Cardiac muscle cell (in vitro differentiated cells and primary cell): ENCODE measurements around the gene BTBD8. TPM values are rescaled to one million over a fixed set of nuclear protein-coding genes. Genes with fewer than 3 reads are reported as not detected.

Source experiments
- DNase-seq, 2 donors: peaks; one replicate each; pipeline versions ENCODE4 v3.0.0 to v3.0.0-alpha.2; 2010 to 2017; ENCODE audit warnings: low read depth in 1 of 2, low spot score in 1 of 2
- H3K27ac ChIP-seq: fragments of 200-600 bp; sonication (generic); 2 replicates; pipeline ENCODE4 v1.5.1; 2016
- H3K27me3 ChIP-seq: fragments of 200-600 bp; sonication (generic); 2 replicates; pipeline ENCODE4 v1.6.0; 2016; ENCODE audit warnings: control low read depth
- H3K36me3 ChIP-seq: fragments of 200-600 bp; sonication (generic); 2 replicates; pipeline ENCODE4 v1.5.1; 2016; ENCODE audit warnings: control low read depth
- H3K4me1 ChIP-seq: fragments of 200-600 bp; sonication (generic); 2 replicates; pipeline ENCODE4 v1.8.1; 2017; ENCODE audit warnings: low read depth, mild to moderate bottlenecking, mixed run types
- H3K4me3 ChIP-seq: fragments of 200-600 bp; sonication (generic); 2 replicates; pipeline ENCODE4 v1.5.1; 2016; ENCODE audit warnings: mild to moderate bottlenecking
- H3K9me3 ChIP-seq: fragments of 200-600 bp; sonication (generic); 2 replicates; pipeline ENCODE4 v1.5.1; 2017; ENCODE audit warnings: low read depth, mild to moderate bottlenecking, control low read depth
- polyA plus RNA-seq: library from polyadenylated mRNA; unstranded; fragments of >200 nt; fragmentation: Nextera tagmentation; extraction: Ambion mirVana; gene quantifications from 2 replicates; pipeline ENCODE4 v1.2.1, GENCODE V29; 2016
- total RNA-seq: library from RNA; depleted of rRNA; stranded (reverse); fragments of >200 nt; gene quantifications from 2 replicates; pipeline ENCODE4 v1.2.3, GENCODE V29; 2016
- TF ChIP-seq, protein P1 (sequence below): IDR thresholded peaks from 2 replicates; pipeline ENCODE4 v1.5.1; 2012; ENCODE audit warnings: low read depth, mild to moderate bottlenecking, low read length

BTBD8 gene
- total and polyA plus RNA-seq, 2 experiments from 2014 or later: 3.1 to 6.6 TPM

DNA sequence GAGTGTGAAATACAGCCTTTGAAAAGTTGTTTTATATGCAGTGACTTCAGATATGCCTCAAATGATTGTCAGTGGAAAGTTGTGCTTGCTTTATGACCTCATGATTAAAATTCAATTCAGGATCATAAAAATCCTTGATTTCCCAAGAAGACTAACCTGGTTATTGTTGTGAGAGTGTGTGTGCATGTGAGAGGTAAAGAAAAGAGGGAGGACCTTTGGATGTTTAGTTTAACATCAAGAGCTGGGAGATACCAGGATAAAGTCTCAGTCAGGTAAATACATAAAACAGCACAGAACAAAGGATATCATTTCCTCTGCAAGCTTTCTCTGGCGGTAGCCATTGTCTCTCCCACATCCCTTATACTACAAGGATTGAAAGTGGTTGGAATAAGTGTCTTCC lies 14.4 kb downstream of the BTBD8 start:
- Histone ChIP-seq H3K36me3 (no peaks in the 10 kb centered on the region), H3K4me3 (no peak overlapping the region), H3K27ac (no peak overlapping the region), H3K4me1 (no peaks in the 10 kb centered on the region), H3K27me3 (no peaks in the 10 kb centered on the region), H3K9me3 (no peaks in the 10 kb centered on the region)
- TF ChIP-seq, protein P1, sequence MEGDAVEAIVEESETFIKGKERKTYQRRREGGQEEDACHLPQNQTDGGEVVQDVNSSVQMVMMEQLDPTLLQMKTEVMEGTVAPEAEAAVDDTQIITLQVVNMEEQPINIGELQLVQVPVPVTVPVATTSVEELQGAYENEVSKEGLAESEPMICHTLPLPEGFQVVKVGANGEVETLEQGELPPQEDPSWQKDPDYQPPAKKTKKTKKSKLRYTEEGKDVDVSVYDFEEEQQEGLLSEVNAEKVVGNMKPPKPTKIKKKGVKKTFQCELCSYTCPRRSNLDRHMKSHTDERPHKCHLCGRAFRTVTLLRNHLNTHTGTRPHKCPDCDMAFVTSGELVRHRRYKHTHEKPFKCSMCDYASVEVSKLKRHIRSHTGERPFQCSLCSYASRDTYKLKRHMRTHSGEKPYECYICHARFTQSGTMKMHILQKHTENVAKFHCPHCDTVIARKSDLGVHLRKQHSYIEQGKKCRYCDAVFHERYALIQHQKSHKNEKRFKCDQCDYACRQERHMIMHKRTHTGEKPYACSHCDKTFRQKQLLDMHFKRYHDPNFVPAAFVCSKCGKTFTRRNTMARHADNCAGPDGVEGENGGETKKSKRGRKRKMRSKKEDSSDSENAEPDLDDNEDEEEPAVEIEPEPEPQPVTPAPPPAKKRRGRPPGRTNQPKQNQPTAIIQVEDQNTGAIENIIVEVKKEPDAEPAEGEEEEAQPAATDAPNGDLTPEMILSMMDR: no peak
- no peak for DNase-seq

DNA sequence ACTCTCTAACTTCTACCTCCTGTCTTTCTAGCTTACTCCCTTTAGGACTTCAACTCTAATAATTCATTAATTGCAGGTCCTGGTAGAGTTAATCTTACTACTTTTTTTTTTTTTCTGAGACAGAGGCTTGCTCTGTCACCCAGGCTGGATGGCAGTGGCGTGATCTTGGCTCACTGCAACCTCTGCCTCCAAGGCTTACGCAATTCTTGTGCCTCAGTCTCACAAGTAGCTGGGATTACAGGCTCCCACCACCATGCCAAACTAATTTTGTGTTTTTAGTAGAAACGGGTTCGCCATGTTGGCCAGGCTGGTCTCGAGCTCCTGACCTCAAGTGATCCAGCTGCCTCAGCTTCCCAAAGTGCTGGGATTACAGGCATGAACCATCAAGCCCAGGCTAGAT lies 15.7 kb downstream of the BTBD8 start:
- Histone ChIP-seq H3K9me3 (no peaks in the 10 kb centered on the region), H3K4me1 (no peaks in the 10 kb centered on the region), H3K27ac (no peak overlapping the region), H3K4me3 (no peak overlapping the region), H3K36me3 (no peaks in the 10 kb centered on the region), H3K27me3 (no peaks in the 10 kb centered on the region)
- TF ChIP-seq, protein P1: no peak
- no peak for DNase-seq

DNA sequence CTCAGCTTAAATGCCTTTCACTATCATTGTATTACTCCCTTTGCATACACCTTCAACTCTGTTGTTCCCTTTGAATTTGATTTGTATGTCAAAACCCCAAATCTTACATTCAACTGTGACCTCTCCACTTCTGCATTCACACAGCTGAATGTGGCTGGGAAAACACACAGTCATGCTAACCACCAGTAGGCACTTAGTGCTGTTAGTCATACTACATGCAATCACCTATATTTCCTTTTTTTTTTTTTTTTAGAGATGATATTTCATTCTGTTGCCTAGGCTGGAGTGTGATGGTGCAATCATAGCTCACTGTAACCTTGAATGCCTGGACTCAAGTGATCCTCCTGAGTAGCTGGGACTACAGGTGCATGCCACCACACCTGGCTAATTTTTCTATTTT lies 16.2 kb downstream of the BTBD8 start:
- Histone ChIP-seq H3K36me3 (no peaks in the 10 kb centered on the region), H3K27ac (no peak overlapping the region), H3K4me1 (no peaks in the 10 kb centered on the region), H3K27me3 (no peaks in the 10 kb centered on the region), H3K9me3 (no peaks in the 10 kb centered on the region), H3K4me3 (no peak overlapping the region)
- no peak for DNase-seq
- TF ChIP-seq, protein P1: no peak

DNA sequence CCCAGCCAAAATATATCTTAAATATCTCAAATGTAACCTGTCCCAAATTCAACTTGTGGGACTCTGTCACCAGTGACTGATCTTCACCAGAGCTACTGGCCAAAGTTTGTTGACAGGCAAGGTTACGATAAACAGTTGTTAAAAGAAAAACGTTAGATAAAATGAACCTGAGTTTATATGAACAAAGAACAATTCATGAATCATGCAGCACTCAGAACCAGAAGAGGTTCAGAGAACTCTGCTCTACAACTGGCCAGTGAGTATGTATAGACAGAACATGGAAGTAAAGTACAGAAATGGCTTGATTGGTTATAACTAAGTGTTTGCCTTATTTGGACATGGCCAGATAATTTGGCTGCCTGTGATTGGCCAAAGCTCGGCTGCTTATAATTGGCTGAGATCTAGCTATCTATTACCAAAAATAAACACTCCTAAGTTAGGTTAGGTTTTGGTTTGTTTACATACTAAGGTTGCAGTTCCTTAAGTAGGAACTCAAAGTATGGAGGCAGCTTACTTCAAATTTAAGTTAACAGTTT lies 25.5 kb downstream of the BTBD8 start:
- Histone ChIP-seq H3K9me3 (no peaks in the 10 kb centered on the region), H3K4me1 (no peaks in the 10 kb centered on the region), H3K27me3 (no peaks in the 10 kb centered on the region), H3K36me3 (peaks cover 3% of the 10 kb centered on the region), H3K4me3 (no peak overlapping the region), H3K27ac (no peak overlapping the region)
- TF ChIP-seq, protein P1: no peak
- no peak for DNase-seq

DNA sequence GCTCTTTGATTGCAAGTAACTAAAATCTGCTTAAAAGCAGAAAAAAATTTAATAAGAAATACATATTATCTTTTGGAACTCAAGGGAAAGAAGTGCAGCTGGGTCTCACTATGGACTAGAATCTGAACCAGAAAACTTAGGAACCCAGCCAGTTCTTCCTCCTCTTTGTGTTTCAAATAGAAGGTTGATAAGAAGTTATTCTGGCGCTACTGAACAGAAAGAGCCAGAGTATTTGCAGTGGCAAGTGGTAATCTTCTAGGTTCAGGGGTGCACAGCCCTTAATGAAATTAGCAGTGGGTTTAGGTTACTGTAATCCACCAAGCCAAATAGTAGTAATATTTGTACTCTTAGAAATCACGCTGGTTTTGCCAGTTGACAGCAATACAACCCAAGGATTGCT lies 28.5 kb downstream of the BTBD8 start:
- Histone ChIP-seq H3K27me3 (no peaks in the 10 kb centered on the region), H3K36me3 (no peaks in the 10 kb centered on the region), H3K4me1 (no peaks in the 10 kb centered on the region), H3K27ac (no peak overlapping the region), H3K9me3 (no peaks in the 10 kb centered on the region), H3K4me3 (no peak overlapping the region)
- TF ChIP-seq, protein P1: no peak
- no peak for DNase-seq

DNA sequence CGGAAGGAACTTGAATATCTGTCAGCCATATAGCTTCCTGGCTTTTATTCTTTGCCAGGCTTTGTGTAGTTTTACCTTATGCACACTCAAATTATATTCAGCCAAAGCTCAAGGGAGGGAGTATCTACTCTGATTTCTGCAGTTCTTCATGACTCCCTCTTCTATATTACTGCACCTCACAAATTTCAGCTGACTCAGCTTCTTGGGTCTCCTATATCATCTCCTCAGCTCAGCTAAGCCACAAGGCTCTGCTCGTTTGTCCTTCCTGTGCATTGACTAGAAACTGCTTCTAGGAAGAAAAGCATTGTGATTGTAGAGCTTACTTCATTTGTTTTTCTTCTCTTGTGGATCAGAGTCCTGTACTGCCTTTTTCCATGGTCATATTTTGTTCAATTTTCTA lies 37.4 kb downstream of the BTBD8 start:
- Histone ChIP-seq H3K4me3 (no peak overlapping the region), H3K27me3 (no peaks in the 10 kb centered on the region), H3K9me3 (no peaks in the 10 kb centered on the region), H3K36me3 (no peaks in the 10 kb centered on the region), H3K4me1 (no peaks in the 10 kb centered on the region), H3K27ac (no peak overlapping the region)
- TF ChIP-seq, protein P1: no peak
- DNase-seq: no peak
